SW480 (cell line): ENCODE results near the gene TRMT2A.

Source experiments
- DNase-seq: peaks from one replicate; pipeline ENCODE4 v3.0.0-alpha.2; 2016; ENCODE audit warnings: low spot score

Gene TRMT2A

GRCh38 chr22:20132686-20133246, 15.7 kb upstream of the TRMT2A start:
- DNase-seq = no peak

- no peak for DNase-seq
Observed at GRCh38 chr22:20131859-20132685, 15.0 kb upstream of the TRMT2A start.

- DNase-seq = no peak
Observed at GRCh38 chr22:20131597-20131858, 14.5 kb upstream of the TRMT2A start, which contains the start of gene ZDHHC8. Gene ZDHHC8 (plus strand): TSS chr22:20131804. CDS start chr22:20131948, 144 bp downstream.

- peak; percentile 43 for DNase-seq
Observed at GRCh38 chr22:20130731-20131596, 13.9 kb upstream of the TRMT2A start.

GRCh38 chr22:20130319-20130718, 13.3 kb upstream of the TRMT2A start:
- DNase-seq = peak; percentile 46

- no peak for DNase-seq
Observed at GRCh38 chr22:20129747-20130014, 12.7 kb upstream of the TRMT2A start.

GRCh38 chr22:20128902-20129746, 12.1 kb upstream of the TRMT2A start:
- peak; percentile 35 for DNase-seq

GRCh38 chr22:20128619-20128901, 11.5 kb upstream of the TRMT2A start:
- no peak for DNase-seq

GRCh38 chr22:20127869-20128618, 11.0 kb upstream of the TRMT2A start:
- no peak for DNase-seq

GRCh38 chr22:20127318-20127868, 10.4 kb upstream of the TRMT2A start:
- no peak for DNase-seq

- no peak for DNase-seq
Observed at GRCh38 chr22:20126284-20127029, 9.4 kb upstream of the TRMT2A start.

GRCh38 chr22:20125201-20126174, 8.5 kb upstream of the TRMT2A start:
- no peak for DNase-seq

- no peak for DNase-seq
Observed at GRCh38 chr22:20124083-20124787, 7.2 kb upstream of the TRMT2A start.

- DNase-seq = no peak
Observed at GRCh38 chr22:20123366-20124082, 6.5 kb upstream of the TRMT2A start.

GRCh38 chr22:20121856-20122415, 4.9 kb upstream of the TRMT2A start:
- no peak for DNase-seq

GRCh38 chr22:20118300-20119020, 1.4 kb upstream of the TRMT2A start:
- no peak for DNase-seq

- DNase-seq = peak; percentile 33
Observed at GRCh38 chr22:20117633-20118299, 740 bp upstream of the TRMT2A start.
